T-helper 1 cell treated with Interleukin-12 subunit alpha and Interleukin-12 subunit beta and Interleukin-4 antibody, amounts not matched to agents 30 μg/mL and 1 μg/mL, for 36 hours (primary cell): ENCODE measurements around the gene ACTC1.

Experiments
- H3K27ac Mint-ChIP-seq: one replicate; pipeline ENCODE4 v1.8.0; 2021; ENCODE audit warnings: mild to moderate bottlenecking, mixed read lengths
- H3K27me3 Mint-ChIP-seq: one replicate; pipeline ENCODE4 v1.8.0; 2021; ENCODE audit warnings: low read depth, mixed read lengths
- H3K36me3 Mint-ChIP-seq: one replicate; pipeline ENCODE4 v1.8.0; 2021; ENCODE audit warnings: low read depth, mixed read lengths
- H3K4me1 Mint-ChIP-seq: one replicate; pipeline ENCODE4 v1.8.0; 2021; ENCODE audit warnings: low read depth, mixed read lengths
- H3K4me3 Mint-ChIP-seq: one replicate; pipeline ENCODE4 v1.8.0; 2021; ENCODE audit warnings: mild to moderate bottlenecking, moderate library complexity, mixed read lengths
- H3K9me3 Mint-ChIP-seq: one replicate; pipeline ENCODE4 v1.8.0; 2021; ENCODE audit warnings: mixed read lengths

ACTC1 gene

DNA sequence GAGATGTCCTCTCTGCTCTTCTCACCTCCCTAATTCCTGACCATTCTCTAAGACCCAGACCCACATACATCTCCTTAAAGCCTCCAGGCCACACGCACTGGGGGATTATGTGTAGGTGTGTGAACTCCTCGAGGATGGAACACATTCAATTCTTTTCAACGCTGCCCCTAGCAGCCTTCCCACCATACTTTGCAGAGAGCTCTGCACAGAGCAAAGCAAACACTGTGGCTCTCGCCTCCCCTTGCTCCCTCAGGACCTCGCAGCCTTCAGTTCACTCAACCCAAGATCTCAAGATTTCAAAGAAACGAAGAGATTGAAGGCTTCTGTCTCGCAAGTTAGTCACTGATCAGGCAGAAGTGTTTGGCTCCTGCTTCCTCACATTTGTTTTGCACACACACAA lies 6.0 kb downstream of the ACTC1 start:
- H3K27me3 Mint-ChIP-seq: peaks cover 31% of the 10 kb centered on the region
- no peaks in the 10 kb centered on the region for H3K36me3 Mint-ChIP-seq
- no peak overlapping the region for H3K4me3 Mint-ChIP-seq
- no peaks in the 10 kb centered on the region for H3K4me1 Mint-ChIP-seq
- H3K27ac Mint-ChIP-seq: no peak overlapping the region
- no peaks in the 10 kb centered on the region for H3K9me3 Mint-ChIP-seq

DNA sequence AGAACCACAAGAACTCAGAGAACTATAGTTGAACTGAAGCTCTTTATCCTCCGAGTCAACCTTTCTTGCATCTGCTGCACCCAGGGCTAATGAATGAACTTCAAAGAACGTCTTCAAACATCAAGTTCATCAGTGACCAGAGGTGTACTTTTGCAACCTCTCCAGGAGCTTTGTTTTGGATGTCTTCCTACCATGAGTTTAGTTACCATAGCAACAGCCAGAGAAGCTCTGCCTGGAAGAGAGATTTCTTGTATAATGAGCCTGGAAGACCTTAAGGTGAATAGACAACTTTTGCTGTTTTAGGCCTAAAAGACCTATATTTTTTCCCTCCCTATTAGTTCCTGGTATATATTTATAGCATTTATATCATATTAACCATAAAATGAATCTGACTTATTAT lies 9.1 kb downstream of the ACTC1 start:
- Mint-ChIP-seq H3K27ac (no peak overlapping the region), H3K9me3 (no peaks in the 10 kb centered on the region), H3K27me3 (peaks cover 12% of the 10 kb centered on the region), H3K36me3 (no peaks in the 10 kb centered on the region), H3K4me1 (no peaks in the 10 kb centered on the region), H3K4me3 (no peak overlapping the region)

DNA sequence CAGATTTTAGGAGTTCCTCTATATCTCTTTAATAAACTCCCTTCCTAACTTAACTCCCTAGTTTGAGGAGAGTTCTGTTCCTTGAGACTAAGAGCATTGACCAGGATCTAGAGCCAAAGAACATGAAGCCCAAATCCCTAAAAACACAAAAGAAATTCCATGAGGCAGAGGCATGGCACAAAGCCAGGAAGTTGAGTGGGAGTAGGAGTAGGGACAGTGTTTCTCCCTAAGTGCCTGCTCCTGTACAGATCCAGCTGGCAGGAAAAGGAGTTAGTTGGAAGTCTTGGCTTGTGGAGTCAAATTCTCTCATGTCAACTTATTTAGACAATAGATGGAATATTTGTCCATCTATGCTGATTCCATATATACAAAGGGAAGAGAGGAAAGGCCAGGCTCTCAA lies 11.4 kb downstream of the ACTC1 start:
- Mint-ChIP-seq H3K27ac (no peak overlapping the region), H3K36me3 (no peaks in the 10 kb centered on the region), H3K4me3 (no peak overlapping the region), H3K4me1 (no peaks in the 10 kb centered on the region), H3K9me3 (no peaks in the 10 kb centered on the region), H3K27me3 (peaks cover 8% of the 10 kb centered on the region)

- peaks cover 8% of the 10 kb centered on the region for H3K27me3 Mint-ChIP-seq
- H3K36me3 Mint-ChIP-seq: no peaks in the 10 kb centered on the region
- H3K9me3 Mint-ChIP-seq: no peaks in the 10 kb centered on the region
- H3K4me3 Mint-ChIP-seq: no peak overlapping the region
- H3K4me1 Mint-ChIP-seq: no peaks in the 10 kb centered on the region
- no peak overlapping the region for H3K27ac Mint-ChIP-seq
These were observed 11.9 kb downstream of the ACTC1 start for GRCh38 chr15:34783431-34783830.

DNA sequence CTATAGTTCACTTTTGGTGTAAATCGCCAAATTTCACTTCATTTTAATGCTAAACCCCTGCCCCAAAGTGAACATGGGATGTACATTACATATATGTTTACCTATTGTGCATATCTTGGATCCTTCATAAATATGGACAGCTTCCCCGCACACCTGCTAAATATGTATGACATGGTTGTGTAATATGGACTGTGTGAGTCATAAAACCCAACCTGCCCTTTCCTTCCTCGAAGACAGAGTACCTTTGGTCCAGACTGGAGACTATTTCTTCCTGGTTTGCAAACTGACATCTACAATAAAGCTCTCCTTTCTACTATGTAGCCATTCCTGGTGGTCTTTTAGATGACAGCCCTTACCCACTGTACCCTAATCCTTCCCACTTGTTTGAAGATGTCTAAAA lies 12.4 kb downstream of the ACTC1 start:
- Mint-ChIP-seq H3K27me3 (peaks cover 8% of the 10 kb centered on the region), H3K4me1 (no peaks in the 10 kb centered on the region), H3K9me3 (no peaks in the 10 kb centered on the region), H3K4me3 (no peak overlapping the region), H3K27ac (no peak overlapping the region), H3K36me3 (no peaks in the 10 kb centered on the region)

GRCh38 chr15:34780725-34781124 lies 14.6 kb downstream of the ACTC1 start:
- Mint-ChIP-seq H3K27ac (no peak overlapping the region), H3K36me3 (no peaks in the 10 kb centered on the region), H3K4me1 (no peaks in the 10 kb centered on the region), H3K9me3 (no peaks in the 10 kb centered on the region), H3K4me3 (no peak overlapping the region), H3K27me3 (peaks cover 8% of the 10 kb centered on the region)

- no peak overlapping the region for H3K27ac Mint-ChIP-seq
- peaks cover 15% of the 10 kb centered on the region for H3K27me3 Mint-ChIP-seq
- H3K4me3 Mint-ChIP-seq: no peak overlapping the region
- H3K4me1 Mint-ChIP-seq: no peaks in the 10 kb centered on the region
- no peaks in the 10 kb centered on the region for H3K36me3 Mint-ChIP-seq
- no peaks in the 10 kb centered on the region for H3K9me3 Mint-ChIP-seq
These were observed 18.7 kb downstream of the ACTC1 start for GRCh38 chr15:34776606-34777105.

- H3K27ac Mint-ChIP-seq: no peak overlapping the region
- H3K4me3 Mint-ChIP-seq: no peak overlapping the region
- peaks cover 19% of the 10 kb centered on the region for H3K27me3 Mint-ChIP-seq
- H3K4me1 Mint-ChIP-seq: no peaks in the 10 kb centered on the region
- no peaks in the 10 kb centered on the region for H3K36me3 Mint-ChIP-seq
- H3K9me3 Mint-ChIP-seq: no peaks in the 10 kb centered on the region
These were observed 21.4 kb downstream of the ACTC1 start for GRCh38 chr15:34773917-34774316.

DNA sequence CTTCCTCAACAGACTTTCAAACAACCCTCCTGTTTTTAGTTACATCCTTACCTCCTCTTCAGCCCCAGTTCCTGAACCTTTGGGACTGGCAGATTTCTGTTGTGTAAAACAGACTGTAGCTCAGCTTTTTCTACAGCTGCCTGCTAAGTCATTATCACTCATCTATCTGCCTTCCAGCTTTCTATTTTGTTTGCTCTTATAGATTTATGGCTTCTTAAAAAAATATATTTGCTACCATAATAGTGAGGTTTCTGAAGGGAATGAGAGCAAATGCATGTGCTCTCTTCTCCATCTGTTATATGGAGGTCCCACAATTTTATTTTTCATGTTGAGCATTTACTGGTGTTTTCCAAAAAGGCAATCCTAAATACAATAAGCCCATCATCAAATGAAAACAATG lies 22.3 kb downstream of the ACTC1 start:
- Mint-ChIP-seq H3K9me3 (no peaks in the 10 kb centered on the region), H3K27ac (no peak overlapping the region), H3K36me3 (no peaks in the 10 kb centered on the region), H3K4me1 (no peaks in the 10 kb centered on the region), H3K4me3 (no peak overlapping the region), H3K27me3 (peaks cover 19% of the 10 kb centered on the region)

DNA sequence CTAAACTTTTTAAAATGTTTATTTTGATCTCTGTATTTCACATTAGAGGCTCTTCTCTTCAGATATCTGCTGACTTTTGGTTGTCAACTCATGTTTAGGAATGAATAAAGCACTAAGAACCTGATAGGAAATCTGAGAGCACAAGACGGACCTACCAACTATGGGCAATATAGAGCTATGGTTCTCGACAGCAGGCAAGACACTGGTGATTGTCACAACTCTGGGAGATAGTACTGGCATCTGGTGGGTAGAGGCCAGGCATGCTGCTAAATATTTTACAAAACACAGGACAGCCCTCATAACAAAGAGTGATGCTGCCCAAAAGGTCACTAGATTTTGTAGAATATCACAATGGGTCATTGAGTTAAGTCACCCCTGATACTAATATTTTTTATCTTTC lies 23.0 kb downstream of the ACTC1 start:
- Mint-ChIP-seq H3K4me3 (no peak overlapping the region), H3K27ac (no peak overlapping the region), H3K36me3 (no peaks in the 10 kb centered on the region), H3K4me1 (no peaks in the 10 kb centered on the region), H3K27me3 (peaks cover 19% of the 10 kb centered on the region), H3K9me3 (no peaks in the 10 kb centered on the region)

GRCh38 chr15:34769711-34770110 lies 25.6 kb downstream of the ACTC1 start:
- H3K27ac Mint-ChIP-seq: no peak overlapping the region
- H3K4me3 Mint-ChIP-seq: no peak overlapping the region
- no peaks in the 10 kb centered on the region for H3K36me3 Mint-ChIP-seq
- peaks cover 15% of the 10 kb centered on the region for H3K27me3 Mint-ChIP-seq
- H3K9me3 Mint-ChIP-seq: no peaks in the 10 kb centered on the region
- no peaks in the 10 kb centered on the region for H3K4me1 Mint-ChIP-seq

DNA sequence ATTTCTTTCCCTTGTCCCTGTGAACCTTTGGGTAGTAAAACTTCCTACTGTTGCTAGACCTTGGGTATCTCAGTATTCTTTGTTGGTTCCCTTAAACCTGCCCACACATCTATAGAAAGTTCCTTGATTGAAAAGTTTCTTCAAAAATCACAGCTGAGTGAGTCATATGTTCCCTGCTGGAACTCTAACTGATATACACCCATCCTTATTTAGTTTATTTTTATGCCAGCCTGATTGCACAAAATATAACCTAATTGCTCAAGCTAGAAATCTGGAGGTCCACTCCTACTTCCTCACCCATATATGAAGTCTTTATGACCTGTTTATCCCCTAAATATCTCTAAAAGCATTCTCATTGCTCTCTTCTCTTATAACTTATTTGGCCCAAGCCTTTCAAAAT lies 26.8 kb downstream of the ACTC1 start:
- H3K27me3 Mint-ChIP-seq: peaks cover 17% of the 10 kb centered on the region
- no peaks in the 10 kb centered on the region for H3K36me3 Mint-ChIP-seq
- H3K4me3 Mint-ChIP-seq: no peak overlapping the region
- no peaks in the 10 kb centered on the region for H3K9me3 Mint-ChIP-seq
- H3K4me1 Mint-ChIP-seq: no peaks in the 10 kb centered on the region
- no peak overlapping the region for H3K27ac Mint-ChIP-seq

- H3K9me3 Mint-ChIP-seq: no peaks in the 10 kb centered on the region
- H3K4me3 Mint-ChIP-seq: no peak overlapping the region
- no peaks in the 10 kb centered on the region for H3K4me1 Mint-ChIP-seq
- H3K36me3 Mint-ChIP-seq: no peaks in the 10 kb centered on the region
- peaks cover 14% of the 10 kb centered on the region for H3K27me3 Mint-ChIP-seq
- no peak overlapping the region for H3K27ac Mint-ChIP-seq
These were observed 29.6 kb downstream of the ACTC1 start for GRCh38 chr15:34765741-34766140.

- Mint-ChIP-seq H3K4me1 (no peaks in the 10 kb centered on the region), H3K27me3 (peaks cover 49% of the 10 kb centered on the region), H3K27ac (no peak overlapping the region), H3K9me3 (no peaks in the 10 kb centered on the region), H3K36me3 (no peaks in the 10 kb centered on the region), H3K4me3 (no peak overlapping the region)
These were observed 34.4 kb downstream of the ACTC1 start for GRCh38 chr15:34760909-34761308.

DNA sequence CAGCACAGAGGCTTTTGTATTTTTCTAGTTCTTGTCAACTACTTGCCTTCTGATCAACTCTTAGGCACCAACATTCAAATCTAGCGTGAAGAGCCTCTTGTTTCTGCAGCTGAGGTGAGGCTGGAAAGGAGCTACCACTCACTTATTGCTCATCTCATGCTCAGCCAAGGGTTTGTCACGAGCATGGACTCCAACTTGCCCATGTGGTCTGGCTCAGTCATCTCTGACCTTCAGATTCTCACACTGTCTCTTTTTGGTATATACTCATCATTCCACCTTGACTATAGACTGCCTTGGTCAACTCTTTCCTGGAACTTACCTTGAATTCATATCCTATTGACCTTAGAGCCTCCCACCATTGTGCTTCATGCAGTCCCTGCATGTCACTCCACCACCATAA lies 35.4 kb downstream of the ACTC1 start:
- Mint-ChIP-seq H3K27me3 (peaks cover 57% of the 10 kb centered on the region), H3K9me3 (no peaks in the 10 kb centered on the region), H3K4me1 (no peaks in the 10 kb centered on the region), H3K36me3 (no peaks in the 10 kb centered on the region), H3K27ac (no peak overlapping the region), H3K4me3 (no peak overlapping the region)

DNA sequence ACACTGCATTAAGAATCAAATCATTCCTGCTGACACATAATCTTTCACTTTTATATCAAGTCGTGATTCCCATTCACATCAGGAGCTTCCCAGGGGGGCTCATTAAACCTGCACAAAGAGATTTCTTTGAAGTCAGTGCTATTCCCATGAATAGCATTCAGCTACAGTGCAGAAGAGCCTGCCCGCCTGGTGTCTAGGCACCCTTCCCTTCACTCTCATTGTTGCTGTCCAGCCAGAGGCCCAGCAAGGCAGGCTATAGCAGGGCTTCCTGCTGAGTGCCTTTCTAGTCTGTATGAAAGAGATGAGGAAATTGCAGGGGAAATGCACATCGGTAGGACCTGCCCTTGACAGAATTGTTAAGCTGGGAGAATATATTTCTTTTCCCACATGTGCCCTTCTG lies 36.0 kb downstream of the ACTC1 start:
- Mint-ChIP-seq H3K4me1 (no peaks in the 10 kb centered on the region), H3K27ac (no peak overlapping the region), H3K4me3 (no peak overlapping the region), H3K9me3 (no peaks in the 10 kb centered on the region), H3K27me3 (peaks cover 59% of the 10 kb centered on the region), H3K36me3 (no peaks in the 10 kb centered on the region)
